ENCODE results near the gene CES2.

The CES2 gene

GRCh38 chr16:66902648-66903543 is 32.4 kb upstream of the CES2 start:
- no peak for DNase-seq

DNA sequence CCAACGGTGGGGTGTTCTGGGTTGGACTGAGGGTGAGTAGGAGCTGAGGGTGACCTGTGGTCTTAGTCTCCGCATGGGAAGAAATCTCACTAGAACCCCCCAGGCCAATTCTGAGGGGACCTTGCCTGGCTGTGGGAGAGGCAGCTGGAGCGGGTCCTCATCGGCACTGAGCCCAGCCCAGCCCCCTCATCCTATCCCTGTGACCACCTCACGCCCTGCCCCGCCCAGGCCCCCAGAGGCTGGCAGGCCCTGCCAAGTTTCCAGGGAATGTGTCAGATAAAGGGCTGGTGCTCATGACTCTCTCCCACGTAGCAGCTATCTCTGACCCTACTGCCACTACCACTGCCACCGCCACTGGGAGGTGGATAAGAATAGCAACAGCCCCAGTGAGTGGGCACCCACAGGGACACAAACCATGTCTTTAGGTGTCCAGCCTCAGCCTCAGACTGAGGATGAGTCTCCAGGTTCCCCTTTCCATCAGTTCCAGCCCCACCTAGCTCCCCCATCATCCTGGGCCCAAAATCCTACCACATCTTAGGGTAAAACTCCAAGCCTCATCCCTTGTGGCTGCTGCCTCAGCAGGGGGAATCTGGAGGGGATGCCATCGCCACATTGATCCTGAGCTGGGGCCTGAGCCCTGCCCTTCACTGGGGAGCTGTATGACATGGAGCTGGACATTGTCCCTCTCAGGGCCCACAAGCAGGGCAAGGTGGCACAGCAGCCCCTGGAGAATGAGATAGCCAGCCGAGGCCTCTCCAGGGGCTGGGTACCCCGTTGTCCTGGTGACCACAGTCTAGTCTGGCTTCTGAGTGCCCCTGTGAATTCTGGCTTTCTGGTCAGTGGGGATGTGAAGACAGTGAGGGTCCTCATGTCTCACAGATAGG is 31.5 kb upstream of the CES2 start:
- DNase-seq = no peak

DNA sequence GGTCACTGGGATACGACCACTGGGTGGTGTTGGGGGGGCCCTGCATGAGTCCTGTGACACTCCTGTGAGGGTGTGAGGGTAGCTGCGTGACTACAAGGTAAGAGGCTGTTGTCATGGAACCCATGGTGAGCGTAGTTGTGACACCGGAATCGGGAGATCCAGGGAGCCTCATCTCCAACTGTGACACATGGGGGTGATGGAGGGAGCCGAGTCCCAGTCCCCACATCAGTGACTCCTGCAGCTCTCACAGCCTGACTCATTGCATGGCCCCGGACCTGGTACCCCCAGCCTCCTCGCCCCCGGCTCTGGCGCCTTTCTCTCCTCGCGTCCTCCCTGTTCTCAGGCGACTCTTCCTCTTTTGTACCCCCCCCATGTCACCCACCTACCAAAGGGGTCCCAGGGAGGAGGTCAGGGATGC is 30.9 kb upstream of the CES2 start:
- DNase-seq = no peak

- no peak for DNase-seq
Observed at GRCh38 chr16:66904846-66905632, 30.3 kb upstream of the CES2 start.

- peak; percentile 31 for DNase-seq
Observed at GRCh38 chr16:66905633-66906539, 29.4 kb upstream of the CES2 start.

DNA sequence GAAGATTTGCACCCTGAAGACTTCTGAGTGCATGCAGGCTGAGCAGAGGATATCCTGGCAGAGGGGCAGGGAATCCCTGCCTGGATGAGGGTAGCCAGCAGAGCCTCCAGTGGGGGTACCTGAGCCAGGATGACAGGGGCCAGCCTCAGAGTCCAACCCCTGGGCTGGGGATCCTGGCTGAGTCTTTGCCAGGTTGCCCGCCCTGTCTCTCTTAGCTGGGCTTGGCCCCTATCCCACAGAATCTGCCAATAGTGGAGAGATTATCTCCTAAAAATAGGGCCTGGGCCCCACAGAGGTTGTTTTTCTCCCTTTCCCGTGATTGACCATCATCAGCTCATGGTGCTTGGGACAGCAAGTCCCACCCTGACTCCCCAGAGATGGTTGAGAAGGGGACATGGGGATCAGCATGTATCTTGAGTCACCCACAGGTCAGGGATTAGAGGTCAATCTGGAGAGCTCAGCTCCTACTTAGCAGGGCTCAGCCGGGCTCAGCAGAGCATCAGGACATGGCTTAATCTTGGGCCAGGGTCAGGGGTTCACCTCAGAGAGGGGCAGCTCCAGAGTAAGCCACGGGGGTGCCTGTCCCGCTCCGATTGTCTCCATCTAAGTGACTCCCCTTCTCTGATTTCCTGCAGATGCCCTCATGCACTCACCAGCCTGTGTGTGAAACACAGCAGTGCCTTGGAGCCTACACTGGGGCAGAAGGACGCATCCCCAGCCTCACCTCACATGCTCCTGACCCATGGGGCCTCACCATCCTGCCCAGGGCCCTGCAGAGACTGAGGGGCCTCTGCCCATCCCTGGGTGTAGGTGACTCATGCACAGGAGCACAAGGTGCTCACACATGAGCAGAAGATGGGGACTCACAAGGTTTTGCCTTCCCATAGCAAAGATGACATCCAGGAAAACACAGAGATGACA is 28.1 kb upstream of the CES2 start:
- DNase-seq = no peak

DNA sequence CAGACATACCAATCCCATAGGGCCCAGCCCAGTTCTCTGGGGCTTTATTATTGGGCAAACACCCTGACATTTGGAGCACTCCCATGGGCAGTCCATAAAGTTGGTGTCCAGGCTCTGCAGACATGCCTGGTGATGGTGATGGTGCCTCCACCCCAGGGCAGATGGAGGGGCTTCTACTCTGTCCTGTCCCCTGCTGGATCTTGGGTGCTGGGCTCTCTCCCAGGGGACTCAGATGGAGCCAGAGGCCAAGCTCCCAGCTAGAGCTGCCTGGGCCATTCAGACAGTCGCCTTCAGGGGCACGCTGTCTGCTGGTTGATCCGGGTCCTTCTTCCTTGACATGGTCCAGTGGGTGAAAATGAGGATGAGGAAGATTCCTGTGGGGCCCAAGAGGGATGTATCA is 27.2 kb upstream of the CES2 start:
- DNase-seq = no peak

- DNase-seq = no peak
Observed at GRCh38 chr16:66908762-66909559, 26.4 kb upstream of the CES2 start.

DNA sequence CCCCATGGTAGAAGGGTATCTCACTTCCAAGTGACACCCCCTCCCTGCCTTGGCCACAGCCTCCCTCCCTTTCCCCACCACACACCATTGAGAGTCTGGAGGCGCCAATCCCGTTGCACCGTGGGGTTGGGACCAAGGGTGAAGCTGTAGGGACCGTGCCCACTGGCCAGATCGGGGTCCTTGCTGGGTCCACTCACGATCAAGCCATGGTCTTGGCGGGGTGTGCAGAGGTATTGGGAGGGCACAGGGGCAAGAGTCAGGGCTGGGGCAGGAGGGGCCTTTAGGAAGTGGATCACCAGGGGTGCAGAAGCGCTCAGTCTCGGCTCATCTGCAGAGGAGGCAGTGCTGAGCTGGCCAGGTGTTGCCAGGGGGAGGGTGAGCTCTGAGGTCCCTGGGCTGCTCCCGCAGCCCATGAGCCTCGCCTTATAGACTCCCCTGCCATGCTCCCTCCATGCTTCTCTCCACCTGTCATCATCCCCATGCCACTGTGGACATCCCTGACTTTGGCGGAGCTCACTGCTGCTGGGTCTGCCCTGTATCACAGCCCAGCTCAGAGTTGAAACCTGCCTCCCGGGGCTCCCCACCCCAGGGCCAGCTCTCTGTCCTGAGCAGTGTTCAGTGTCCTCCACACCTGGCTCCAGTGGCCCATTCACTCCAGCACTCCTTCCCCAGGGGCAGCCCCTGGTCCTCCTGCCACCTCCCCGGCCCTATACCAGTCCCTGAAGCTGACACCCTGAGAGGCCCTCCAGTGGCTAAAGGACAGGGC is 25.0 kb upstream of the CES2 start:
- no peak for DNase-seq

GRCh38 chr16:66911112-66911511 is 24.2 kb upstream of the CES2 start:
- DNase-seq = no peak

DNA sequence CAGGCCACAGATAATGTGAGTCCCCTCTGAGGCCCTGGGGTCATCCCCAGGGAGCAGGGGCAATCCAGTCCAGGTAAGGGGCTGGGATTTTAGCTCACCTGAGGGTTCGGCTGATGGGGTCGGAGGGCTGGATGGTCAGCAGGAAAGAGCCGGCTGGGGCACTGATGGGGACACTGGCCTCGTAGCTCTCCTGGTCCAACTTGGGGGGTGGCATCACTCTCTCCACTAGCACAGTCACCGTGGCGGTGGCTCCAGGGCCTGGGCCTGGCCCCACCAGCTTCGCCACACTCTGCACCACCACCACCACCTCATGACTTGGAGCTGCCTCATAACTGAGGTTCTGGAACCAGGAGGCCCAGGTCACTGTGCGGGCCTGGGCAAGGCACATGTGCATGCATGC is 23.5 kb upstream of the CES2 start:
- DNase-seq = no peak

- DNase-seq = no peak
Observed at GRCh38 chr16:66913081-66913480, 22.2 kb upstream of the CES2 start.

- DNase-seq = no peak
Observed at GRCh38 chr16:66913711-66914110, 21.6 kb upstream of the CES2 start.

- no peak for DNase-seq
Observed at GRCh38 chr16:66914541-66914940, 20.8 kb upstream of the CES2 start.

DNA sequence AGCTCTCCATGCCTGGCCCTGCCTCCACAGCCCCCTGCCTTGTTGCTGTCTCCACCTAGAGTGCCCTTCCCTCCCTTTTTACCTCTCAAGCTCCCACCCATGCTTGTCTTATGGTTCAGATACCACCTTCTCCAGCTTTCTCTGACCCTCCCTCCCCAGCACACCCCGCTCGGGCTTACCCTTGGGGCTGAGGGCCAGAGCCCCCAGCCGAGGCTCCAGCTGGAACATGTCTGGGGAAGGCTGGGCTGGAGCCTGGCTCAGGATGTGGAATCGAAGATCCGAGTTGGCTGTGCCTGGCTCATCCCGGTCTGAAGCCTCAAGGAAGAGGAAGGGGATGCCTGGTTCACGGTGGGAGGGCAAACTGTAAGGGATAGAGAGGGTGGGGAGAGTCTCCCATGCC is 20.3 kb upstream of the CES2 start:
- no peak for DNase-seq

DNA sequence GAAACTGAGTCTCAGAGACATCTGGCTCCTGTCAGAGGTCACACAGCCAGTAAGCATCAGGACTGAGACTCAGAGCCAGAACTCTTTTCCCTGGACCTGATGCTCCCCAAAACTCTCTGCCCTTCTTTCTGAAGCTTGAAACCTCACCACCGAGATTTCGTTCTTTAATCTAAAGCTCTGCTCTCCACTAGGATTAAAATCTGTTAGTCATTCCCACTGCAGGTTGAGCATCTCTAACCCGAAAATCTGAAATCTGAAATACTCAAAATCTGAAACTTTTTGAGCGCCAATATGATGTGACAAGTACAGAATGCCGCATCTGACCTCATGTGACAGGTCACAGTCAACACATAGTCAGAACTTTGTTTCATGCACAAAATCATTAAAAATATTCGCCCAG is 18.8 kb upstream of the CES2 start:
- no peak for DNase-seq

- DNase-seq = no peak
Observed at GRCh38 chr16:66917741-66918140, 17.6 kb upstream of the CES2 start.

DNA sequence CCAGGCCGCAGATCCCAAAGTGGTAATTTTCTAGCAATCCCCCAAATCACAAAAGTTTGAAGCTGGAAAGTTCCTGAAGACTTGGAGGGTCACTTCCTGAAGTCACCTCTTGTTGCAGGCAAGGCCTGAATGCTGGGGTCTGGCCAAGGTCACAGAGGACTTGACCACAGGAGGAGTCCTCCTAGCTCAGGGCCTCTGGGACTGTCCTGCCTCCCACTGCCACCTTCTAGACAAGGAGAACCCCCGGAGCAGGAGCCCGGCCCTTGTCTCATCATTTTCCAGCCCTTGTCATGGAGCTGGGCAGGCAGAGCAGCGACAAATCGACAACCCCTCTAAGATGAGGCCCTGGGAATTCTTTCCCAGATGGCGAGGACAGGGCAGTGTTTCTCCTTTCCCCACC is 17.0 kb upstream of the CES2 start:
- no peak for DNase-seq

Measured in stimulated activated CD4-positive, alpha-beta T cell treated with anti-CD3 and anti-CD28 coated beads, Interleukin-12 subunit alpha, Interleukin-12 subunit beta, amount 100 ng/mL, for 4 hours (primary cell).